HepG2 (cell line): ENCODE data around the gene WIZ. TPM values are rescaled to one million over a fixed set of nuclear protein-coding genes. Genes with fewer than 3 reads are reported as not detected.
A peak's percentile ranks its signal among the peaks of the same experiment; 100 is the strongest.

ENCODE experiments used
- ATAC-seq: fragments of 200-7000 bp; cut with Tn5 transposase; 3 replicates; pipeline ENCODE4 v1.9.1; 2020; ENCODE audit warnings: mild to moderate bottlenecking, moderate library complexity
- BruUV-seq: library from RNA; stranded (reverse); fragments of 400-500 nt; replicated peaks from 2 replicates; lab custom pipeline; 2021; lab: Mats Ljungman, UMichigan
- CTCF ChIA-PET: fragments of 300-600 bp; formaldehyde crosslinking; extraction: SDS; loops from one replicate; lab custom pipeline; 2021; ENCODE audit warnings: low total read pairs, inconsistent platforms, low intra/inter-chr PET ratio; lab: Yijun Ruan, JAX
- POLR2A ChIA-PET: fragments of 350-600 bp; sonication (Branson Sonifier 250); formaldehyde crosslinking; loops from one replicate; lab custom pipeline; 2020; ENCODE audit warnings: antibody characterized with exemption, inconsistent platforms; lab: Yijun Ruan, JAX
- DNase-seq: peaks from one replicate; pipeline ENCODE4 v3.0.0-alpha.2; 2015; ENCODE audit warnings: low spot score
- FAIRE-seq: peaks from 3 replicates; lab custom pipeline; 2011; peaks lifted over from hg19 to GRCh38; lab: Jason Lieb, UNC
- H2AFZ ChIP-seq: one replicate; pipeline ENCODE4 v1.6.1; 2011; ENCODE audit warnings: low read length, inconsistent platforms
- H3K27ac ChIP-seq: fragments of 300-600 bp; 3 replicates; pipeline ENCODE4 v1.8.0; 2011; ENCODE audit warnings: mixed run types, mild to moderate bottlenecking, mixed read lengths, low read length, inconsistent platforms; ENCODE audit not compliant: insufficient read depth; ENCODE audit errors: extremely low read length
- H3K27me3 ChIP-seq, 2 experiments: fragments of 200-600 bp in 1 of 2; 2 replicates in 1 of 2; 3 replicates in 1 of 2; pipeline versions ENCODE4 v1.6.0 to v1.8.0; 2011; ENCODE audit warnings: low read length in 2 of 2, mild to moderate bottlenecking in 2 of 2, moderate library complexity in 2 of 2, inconsistent platforms in 1 of 2; ENCODE audit not compliant: insufficient read depth in 2 of 2, control insufficient read depth in 1 of 2
- H3K36me3 ChIP-seq, 2 experiments: fragments of 200-600 bp in 1 of 2; replicated peaks in 1 of 2; 2 replicates in 1 of 2; 3 replicates in 1 of 2; pipeline versions ENCODE4 v1.5.1 to v1.8.0; 2011; ENCODE audit warnings: low read length in 2 of 2, inconsistent platforms in 1 of 2; ENCODE audit not compliant: insufficient read depth in 2 of 2, control insufficient read depth in 1 of 2
- H3K4me1 ChIP-seq: 2 replicates; pipeline ENCODE4 v1.5.1; 2012; ENCODE audit warnings: low read length, inconsistent platforms; ENCODE audit not compliant: insufficient read depth
- H3K4me2 ChIP-seq: 2 replicates; pipeline ENCODE4 v1.6.0; 2011; ENCODE audit warnings: low read depth, low read length, inconsistent platforms
- H3K4me3 ChIP-seq, 3 experiments: fragments of 200-600 bp in 1 of 3; sonication (generic), shearing (Covaris generic) in 1 of 3; replicated peaks in 1 of 3; 2 replicates each; pipeline ENCODE4 v1.5.1; 2011 to 2016; ENCODE audit warnings: low read length in 3 of 3, inconsistent platforms in 2 of 3, low read depth in 2 of 3, mild to moderate bottlenecking in 2 of 3, control low read depth in 1 of 3, mixed read lengths in 1 of 3; ENCODE audit not compliant: insufficient read depth in 1 of 3
- H3K79me2 ChIP-seq: one replicate; pipeline ENCODE4 v1.6.1; 2011; ENCODE audit warnings: low read length, inconsistent platforms; ENCODE audit not compliant: insufficient read depth
- H3K9ac ChIP-seq: 2 replicates; pipeline ENCODE4 v1.6.0; 2011; ENCODE audit warnings: mild to moderate bottlenecking, low read depth, low read length, inconsistent platforms; ENCODE audit not compliant: insufficient read depth
- H3K9me3 ChIP-seq: 2 replicates; pipeline ENCODE4 v1.5.1; 2012; ENCODE audit warnings: mild to moderate bottlenecking, low read length
- H4K20me1 ChIP-seq: 2 replicates; pipeline ENCODE4 v1.6.0; 2011; ENCODE audit warnings: inconsistent platforms, mild to moderate bottlenecking, low read length, moderate library complexity; ENCODE audit not compliant: insufficient read depth
- AGO2 ChIP-seq: fragments of 200-400 bp; formaldehyde crosslinking; optimal IDR thresholded peaks from 2 replicates; pipeline ENCODE3; 2017; ENCODE audit warnings: mild to moderate bottlenecking, low read depth, low read length, moderate library complexity
- KDM3A ChIP-seq: IDR thresholded peaks from 2 replicates; pipeline ENCODE4 v1.6.1; 2018; ENCODE audit warnings: low read depth, missing compliant biosample characterization
- NPAS2 ChIP-seq: sonication (generic); formaldehyde crosslinking; IDR thresholded peaks from 2 replicates; pipeline ENCODE4 v1.8.0; 2022; ENCODE audit warnings: mild to moderate bottlenecking, missing genetic modification reagents, borderline replicate concordance
- PHF8 ChIP-seq: sonication (generic); formaldehyde crosslinking; IDR thresholded peaks from 2 replicates; pipeline ENCODE4 v1.5.0; 2020; ENCODE audit warnings: missing genetic modification reagents
- RFX1 ChIP-seq: fragments of 450-650 bp; IDR thresholded peaks from 2 replicates; pipeline ENCODE4 v1.6.1; 2017
- ZNF234 ChIP-seq: sonication (generic); formaldehyde crosslinking; conservative IDR thresholded peaks from 2 replicates; pipeline ENCODE4 v1.5.1; 2020; ENCODE audit warnings: mild to moderate bottlenecking, missing genetic modification reagents
- ZNF280B ChIP-seq: sonication (generic); formaldehyde crosslinking; IDR thresholded peaks from 2 replicates; pipeline ENCODE4 v1.5.0; 2020; ENCODE audit warnings: missing genetic modification reagents, mild to moderate bottlenecking, borderline replicate concordance
- ZNF317 ChIP-seq: sonication (generic); formaldehyde crosslinking; IDR thresholded peaks from 2 replicates; pipeline ENCODE4 v1.5.0; 2020; ENCODE audit warnings: mild to moderate bottlenecking, missing genetic modification reagents
- ZNF530 ChIP-seq: sonication (generic); formaldehyde crosslinking; IDR thresholded peaks from 2 replicates; pipeline ENCODE4 v1.5.0; 2020; ENCODE audit warnings: low read depth, mild to moderate bottlenecking, missing genetic modification reagents
- ZNF598 ChIP-seq: sonication (generic); formaldehyde crosslinking; IDR thresholded peaks from 2 replicates; pipeline ENCODE4 v1.5.1; 2020; ENCODE audit warnings: mild to moderate bottlenecking, missing genetic modification reagents, borderline replicate concordance
- ZNF713 ChIP-seq: sonication (generic); formaldehyde crosslinking; IDR thresholded peaks from 2 replicates; pipeline ENCODE4 v1.4.0; 2020; ENCODE audit warnings: mild to moderate bottlenecking, missing genetic modification reagents
- ZNF770 ChIP-seq: sonication (generic); formaldehyde crosslinking; IDR thresholded peaks from 2 replicates; pipeline ENCODE4 v1.5.0; 2020; ENCODE audit warnings: mild to moderate bottlenecking, missing genetic modification reagents
- WGBS: methylation state at CpG from one replicate; pipeline ENCODE4 v1.1.6; 2017; ENCODE audit warnings: low lambda C conversion rate; 5-methylcytosine and 5-hydroxymethylcytosine counted together
- in situ Hi-C: cut with HindIII; loops from 2 replicates; pipeline ENCODE4 v1.10.0; 2017; ENCODE audit warnings: low pct_unique_long_range_greater_than_20kb; ENCODE audit not compliant: extremely low pct_ligation_motif_present
- intact Hi-C: fragments of 100-400 bp; cut with micrococcal nuclease; formaldehyde crosslinking; loops from one replicate; pipeline ENCODE4 v1.10.0; 2022; ENCODE audit not compliant: unreplicated experiment
- polyA plus RNA-seq, 8 experiments: library from polyadenylated mRNA; depleted of rRNA in 3 of 8; stranded (reverse) in 7 of 8; unstranded in 1 of 8; fragments of >200 nt; fragmentation: Illumina TruSeq in 4 of 8; extraction: Trizol in 4 of 8; gene quantifications; 2 replicates each; pipeline versions ENCODE4 v1.2.1 to v1.2.3, GENCODE V29; 2011 to 2016; ENCODE audit warnings: low read depth in 4 of 8, missing spikeins in 1 of 8, mixed read lengths in 1 of 8; ENCODE audit not compliant: insufficient read depth in 1 of 8
- total RNA-seq, 5 experiments: library from RNA; depleted of rRNA; stranded (reverse); fragments of >200 nt; fragmentation: Illumina TruSeq; extraction: Trizol; gene quantifications; 2 replicates each; pipeline ENCODE4 v1.2.3, GENCODE V29; 2016; ENCODE audit warnings: low read depth in 1 of 5

Gene WIZ
- total and polyA plus RNA-seq, 2 of the 13 experiments (the other 11 are each of a cell fraction or from before 2014, with no cell fraction given) = 4.7 to 4.8 TPM

DNA sequence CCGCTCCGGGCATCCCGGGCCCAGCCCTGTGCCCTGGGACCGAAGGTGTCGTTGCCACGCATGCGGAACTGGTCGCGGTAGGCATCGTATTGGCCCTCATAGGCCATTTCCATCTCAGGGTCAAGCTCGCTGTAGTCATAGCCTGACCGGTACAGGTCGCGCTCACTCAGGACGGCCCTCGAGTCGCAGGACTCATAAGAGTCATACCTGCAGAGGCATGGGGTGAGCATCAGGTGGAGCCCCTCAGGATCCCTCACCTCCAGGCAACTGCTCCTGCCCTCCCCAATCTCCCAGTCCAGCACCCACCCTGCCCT lies 48.4 kb downstream of the WIZ start (continued):
- TF ChIP-seq ZNF598 (no peak), PHF8 (no peak), ZNF280B (no peak), KDM3A (no peak), RFX1 (no peak), NPAS2 (CRISPR knock-in tag) (no peak)

- 94% methylated on average over 19 of the region's 29 CpGs for WGBS
- no peaks in the 10 kb centered on the region for H3K9me3 ChIP-seq
- intact Hi-C loops = no loop called here
Observed at GRCh38 chr19:15400521-15401396, 49.0 kb downstream of the WIZ start.

More at GRCh38 chr19:15400521-15401396, 49.0 kb downstream of the WIZ start:
- FAIRE-seq (no peak), ATAC-seq (no peak), DNase-seq (no peak)
- peaks cover 16% of the 10 kb centered on the region for H4K20me1 ChIP-seq
- H3K36me3 ChIP-seq = peaks cover 58 to 88% of the 10 kb centered on the region in 2 experiments
- H2AFZ ChIP-seq = no peak overlapping the region
- ChIA-PET POLR2A (no interaction called here), CTCF (no interaction called here)
- H3K79me2 ChIP-seq = peaks cover 41% of the 10 kb centered on the region
- TSS peak; percentile 27 for BruUV-seq
- in situ Hi-C loops = no loop called here
- no peak overlapping the region for H3K27ac ChIP-seq
- H3K27me3 ChIP-seq = no peaks in the 10 kb centered on the region
- H3K9ac ChIP-seq = no peak overlapping the region
- no peak overlapping the region for H3K4me3 ChIP-seq
- H3K4me1 ChIP-seq = peaks cover 7% of the 10 kb centered on the region
- no peak overlapping the region for H3K4me2 ChIP-seq
- TF ChIP-seq AGO2 (peak; percentile 42), ZNF770 (CRISPR knock-in tag) (no peak), ZNF234 (CRISPR knock-in tag) (no peak), ZNF713 (CRISPR knock-in tag) (no peak), ZNF317 (CRISPR knock-in tag) (no peak), ZNF530 (CRISPR knock-in tag) (no peak)
- TF ChIP-seq, all 625 proteins: peak for 1
